Measurements from ENCODE around the gene INTS11.

INTS11 gene

DNA sequence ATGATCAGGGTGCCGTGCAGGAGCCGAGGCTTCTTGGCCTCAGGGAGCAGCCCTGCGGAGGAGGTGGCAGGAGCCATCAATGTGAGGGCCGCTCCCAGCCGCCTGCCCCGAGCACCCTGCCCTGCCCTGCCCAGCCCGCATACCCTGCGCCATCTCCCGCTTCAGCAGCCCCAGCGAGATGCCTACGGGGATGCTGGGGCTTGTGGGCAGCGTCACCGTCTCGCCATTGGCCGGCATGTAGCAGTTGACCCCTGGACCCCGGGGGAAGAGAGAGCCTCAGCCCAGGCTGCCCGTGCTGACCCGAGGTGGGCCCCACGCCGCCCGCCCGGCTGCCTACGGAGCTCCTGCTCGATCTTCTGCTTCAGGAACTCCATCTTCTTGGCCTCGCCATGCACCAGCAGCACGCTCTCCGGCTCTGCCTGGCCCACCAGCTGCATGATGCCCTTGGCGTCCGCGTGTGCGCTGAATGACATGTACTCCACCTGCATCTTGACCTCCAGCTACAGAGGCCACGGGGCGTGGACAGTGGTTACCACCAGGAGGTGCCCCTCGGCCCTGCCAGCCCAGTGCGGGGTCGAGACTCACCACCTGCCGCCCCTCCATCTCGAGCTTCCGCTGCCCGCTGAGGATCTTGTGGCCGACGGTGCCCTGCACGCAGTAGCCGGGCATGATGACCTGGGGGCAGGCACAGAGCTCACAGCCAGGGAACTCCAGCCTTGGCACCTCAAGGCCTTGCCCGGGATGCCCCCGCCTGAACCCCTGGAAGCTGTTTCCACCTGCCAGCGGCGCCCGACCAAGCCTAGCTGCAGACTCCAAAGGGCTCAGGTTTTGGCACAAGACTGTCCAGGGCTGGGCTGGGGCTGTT is 11.8 kb downstream of the INTS11 start:
- no peak for DNase-seq (ENCODE audit: low spot score)

DNA sequence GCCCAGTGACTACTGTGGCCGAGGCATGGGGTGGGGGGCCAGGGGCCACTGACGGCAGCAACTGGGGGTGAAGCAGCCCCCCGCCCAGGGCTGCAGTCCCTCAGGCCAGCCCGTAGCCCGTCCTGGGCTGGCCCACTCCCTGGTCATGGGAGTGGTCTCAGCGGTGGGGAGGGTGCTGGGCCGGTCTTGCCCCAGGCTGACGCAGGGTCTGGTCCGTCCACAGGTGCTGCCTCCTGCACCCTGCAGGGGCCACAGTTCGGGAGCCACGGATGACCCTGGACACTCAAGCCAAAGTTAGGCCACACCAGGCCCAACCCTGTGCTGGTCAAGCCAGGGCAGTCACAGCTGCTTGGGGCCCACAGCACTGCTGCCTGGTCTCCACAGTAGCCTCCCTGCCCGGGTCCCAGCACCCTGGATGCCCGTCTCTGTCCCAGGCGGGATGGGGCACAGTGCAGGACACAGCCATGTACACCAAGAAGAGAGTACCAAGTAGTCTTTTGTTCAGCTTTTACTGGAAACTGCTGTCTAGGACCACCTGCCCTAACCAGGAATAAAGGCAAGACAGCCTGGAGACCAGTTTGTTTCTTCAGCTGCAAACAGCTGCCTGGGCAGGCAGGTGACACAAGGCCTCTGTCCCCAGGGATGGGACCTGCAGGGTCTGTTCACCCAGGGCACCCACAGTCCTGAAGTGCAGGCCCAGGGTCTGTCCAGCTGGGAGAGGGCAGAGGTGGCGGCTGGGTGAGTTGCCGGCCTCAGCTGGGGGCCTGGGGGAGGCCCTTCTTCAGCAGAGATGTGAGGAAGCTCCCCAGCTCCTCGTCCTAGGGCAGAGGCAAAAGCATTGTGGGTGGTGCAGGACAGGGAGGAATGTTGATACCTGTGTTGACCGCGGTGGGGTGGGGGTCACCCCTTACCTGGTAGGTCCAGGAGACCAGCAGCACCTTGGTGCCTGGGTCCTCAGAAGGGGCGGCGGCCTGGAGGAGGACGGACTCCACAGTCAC is 13.1 kb downstream of the INTS11 start:
- DNase-seq (ENCODE audit: low spot score) = no peak

DNA sequence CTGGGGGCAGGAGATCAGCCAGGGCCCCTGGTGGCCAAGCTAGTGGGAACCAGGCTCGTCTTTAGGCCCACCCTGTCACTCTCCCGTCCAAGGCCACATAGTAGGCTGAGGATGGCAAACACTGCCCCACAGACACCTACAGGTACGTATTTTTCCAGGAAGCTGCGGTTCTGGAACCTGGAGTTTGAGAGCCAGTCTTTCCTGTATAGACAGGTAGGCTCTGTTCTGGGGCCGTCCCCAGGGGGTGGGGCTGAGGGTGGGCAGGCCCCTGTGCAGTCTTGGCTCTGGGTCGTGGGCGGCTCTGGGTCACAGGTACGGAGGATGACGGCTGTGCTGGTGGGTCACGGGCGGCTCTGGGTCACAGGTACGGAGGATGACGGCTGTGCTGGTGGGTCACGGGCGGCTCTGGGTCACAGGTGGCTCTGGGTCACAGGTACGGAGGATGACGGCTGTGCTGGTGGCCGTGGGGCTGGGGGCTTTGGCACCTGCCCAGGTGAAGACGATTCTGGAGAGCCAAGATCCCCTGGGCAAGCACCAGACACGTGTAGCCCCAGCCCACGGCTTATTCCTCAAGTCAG is 13.9 kb downstream of the INTS11 start:
- DNase-seq (ENCODE audit: low spot score) = no peak

DNA sequence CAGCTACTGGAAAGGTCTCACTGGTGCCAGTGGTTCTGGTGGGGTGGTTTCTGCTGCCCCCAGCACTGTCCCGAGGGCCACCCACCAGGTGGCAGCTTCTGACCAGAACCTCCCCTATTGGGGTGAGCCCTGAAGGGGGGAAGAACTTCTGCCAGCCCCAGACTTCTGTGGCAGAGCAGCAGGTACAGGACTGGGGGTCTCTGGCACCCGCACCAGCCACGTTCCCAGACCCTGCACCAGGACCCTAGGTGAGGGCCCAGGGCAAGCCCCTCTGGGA is 14.4 kb downstream of the INTS11 start:
- DNase-seq (ENCODE audit: low spot score) = no peak

DNA sequence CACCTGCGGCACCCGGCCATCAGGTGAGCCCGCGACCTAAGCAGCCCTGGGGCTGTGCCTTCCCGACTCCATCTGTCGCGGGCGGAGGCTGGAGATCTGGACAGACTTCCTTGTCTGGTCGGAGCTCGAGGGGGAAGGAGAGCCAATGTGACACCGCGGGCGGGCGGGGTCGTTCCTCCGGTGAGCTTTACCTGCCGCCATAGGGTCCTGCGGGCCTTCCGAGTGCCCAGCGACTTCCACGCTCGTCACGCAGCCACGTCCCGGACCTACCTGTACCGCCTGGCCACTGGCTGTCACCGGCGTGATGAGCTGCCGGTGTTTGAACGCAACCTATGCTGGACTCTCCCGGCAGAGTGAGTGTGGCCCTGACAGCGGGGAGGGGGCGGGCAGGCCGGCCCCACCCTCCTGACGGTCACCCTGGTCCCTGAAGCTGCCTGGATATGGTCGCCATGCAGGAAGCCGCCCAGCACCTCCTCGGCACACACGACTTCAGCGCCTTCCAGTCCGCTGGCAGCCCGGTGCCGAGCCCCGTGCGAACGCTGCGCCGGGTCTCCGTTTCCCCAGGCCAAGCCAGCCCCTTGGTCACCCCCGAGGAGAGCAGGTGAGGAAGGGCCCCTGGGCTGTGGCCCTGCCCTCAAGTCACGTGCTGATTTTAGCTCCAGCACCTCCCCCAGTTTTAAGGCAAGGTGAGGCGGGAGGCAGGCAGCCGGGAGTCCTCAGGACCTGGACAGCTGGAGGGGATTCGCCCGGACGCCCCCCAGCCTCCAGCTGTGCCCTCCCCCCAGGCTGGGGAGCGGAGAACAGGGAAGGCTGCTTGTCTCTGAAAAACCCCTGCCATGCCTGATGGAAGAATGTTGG is 15.0 kb downstream of the INTS11 start:
- DNase-seq (ENCODE audit: low spot score) = no peak

DNA sequence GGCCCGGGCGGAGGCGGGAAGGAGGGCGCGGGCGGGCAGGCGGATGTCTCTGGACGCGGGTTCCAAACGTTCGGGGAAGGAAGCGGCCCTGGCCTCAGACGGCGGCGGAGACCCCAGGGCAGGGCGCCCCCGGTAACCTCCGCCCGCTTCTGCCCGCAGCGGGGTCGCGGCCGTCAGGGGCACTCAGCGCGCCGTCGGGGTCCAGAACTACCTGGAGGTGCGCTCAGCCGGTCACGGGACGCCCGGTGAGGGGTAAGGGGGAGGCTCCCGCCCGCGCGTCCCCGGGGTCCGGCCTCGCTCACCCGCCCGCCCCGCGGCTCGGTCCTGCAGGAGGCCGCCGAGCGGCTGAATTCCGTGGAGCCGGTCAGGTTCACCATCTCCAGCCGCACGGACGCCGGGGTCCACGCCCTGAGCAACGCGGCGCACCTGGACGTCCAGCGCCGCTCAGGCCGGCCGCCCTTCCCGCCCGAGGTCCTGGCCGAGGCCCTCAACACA is 15.7 kb downstream of the INTS11 start:
- DNase-seq (ENCODE audit: low spot score) = no peak

DNA sequence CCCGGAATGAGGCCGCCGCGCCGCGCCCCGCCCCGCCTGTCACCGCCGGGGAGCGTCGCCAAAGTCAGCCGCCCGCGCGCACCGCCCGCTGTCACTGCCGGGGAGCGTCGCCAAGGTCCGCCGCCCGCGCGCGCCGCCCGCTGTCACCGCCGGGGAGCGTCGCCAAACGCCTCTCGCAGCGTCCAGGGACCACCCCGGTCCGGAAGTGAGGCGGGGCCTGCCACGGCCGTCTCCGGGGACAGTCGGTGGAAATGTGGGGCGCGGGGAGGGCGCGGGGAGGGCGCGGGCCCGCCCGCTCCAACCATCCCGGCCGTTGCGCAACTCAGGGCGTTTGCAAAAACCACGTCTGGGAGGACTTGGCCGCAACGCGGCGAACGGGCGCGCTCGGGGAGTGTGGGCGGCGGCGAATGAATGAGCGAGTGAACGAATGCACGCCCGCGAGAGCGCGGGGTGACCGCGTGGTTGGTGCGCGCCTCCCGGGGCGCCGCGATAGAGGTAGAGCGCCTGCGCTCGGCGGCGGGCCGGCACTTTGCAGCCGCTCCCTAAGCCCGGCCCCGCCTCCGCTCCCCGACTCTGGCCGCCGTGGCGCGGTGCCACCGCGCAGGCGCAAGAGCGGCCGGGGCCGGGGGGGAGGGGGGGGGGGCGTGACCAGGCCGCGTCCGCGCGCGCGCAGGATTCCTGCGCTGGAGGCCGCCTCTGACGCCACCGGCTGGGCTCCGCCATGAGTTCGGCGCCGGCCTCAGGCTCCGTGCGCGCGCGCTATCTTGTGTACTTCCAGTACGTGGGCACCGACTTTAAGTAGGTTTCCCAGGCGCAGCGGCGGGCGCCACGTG is 16.3 kb downstream of the INTS11 start, which contains the start of the genes ACAP3 and PUSL1:
TSS of gene ACAP3 (minus strand) at position 8 of the 833 bp plus-strand sequence. CDS start 115 bp downstream, outside the sequence.
TSS of gene PUSL1 (plus strand) at position 675 of the 833 bp plus-strand sequence. CDS start at position 722, 47 bp downstream.
- DNase-seq (ENCODE audit: low spot score) = peak; percentile 98

DNA sequence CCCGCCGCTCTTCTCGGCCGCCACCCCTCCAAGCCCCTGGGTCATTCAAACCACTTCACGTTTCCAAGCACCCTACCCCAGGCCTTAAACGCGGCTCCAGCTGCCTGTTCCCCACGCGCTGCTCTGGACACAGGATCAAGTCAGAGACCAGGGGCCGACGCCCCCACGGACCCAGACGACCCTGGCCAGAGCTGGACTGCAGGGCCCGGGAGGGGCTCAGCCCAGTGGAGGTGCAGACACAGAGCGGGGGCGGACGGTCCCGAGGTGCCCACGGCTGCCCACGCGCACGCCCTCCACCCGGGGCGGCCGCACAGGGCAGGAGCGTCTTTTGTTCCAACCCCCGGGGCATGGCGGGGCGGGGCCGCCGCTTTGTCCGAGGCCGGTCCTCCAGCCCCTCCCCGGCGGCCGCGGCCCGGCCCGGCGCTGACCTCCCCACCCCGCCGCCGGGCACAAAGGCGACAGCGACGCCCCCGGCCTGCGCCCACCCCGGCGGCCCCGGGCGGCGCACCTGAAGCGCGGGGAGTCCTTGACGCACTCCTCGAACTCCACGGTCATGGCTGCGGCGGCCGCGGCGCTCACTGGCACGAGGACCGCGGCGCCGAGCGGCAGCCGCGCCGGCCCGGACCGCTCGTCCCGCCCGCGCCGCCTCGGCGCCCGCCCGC is 17.1 kb downstream of the INTS11 start:
- peak; percentile 71 for DNase-seq (ENCODE audit: low spot score)

DNA sequence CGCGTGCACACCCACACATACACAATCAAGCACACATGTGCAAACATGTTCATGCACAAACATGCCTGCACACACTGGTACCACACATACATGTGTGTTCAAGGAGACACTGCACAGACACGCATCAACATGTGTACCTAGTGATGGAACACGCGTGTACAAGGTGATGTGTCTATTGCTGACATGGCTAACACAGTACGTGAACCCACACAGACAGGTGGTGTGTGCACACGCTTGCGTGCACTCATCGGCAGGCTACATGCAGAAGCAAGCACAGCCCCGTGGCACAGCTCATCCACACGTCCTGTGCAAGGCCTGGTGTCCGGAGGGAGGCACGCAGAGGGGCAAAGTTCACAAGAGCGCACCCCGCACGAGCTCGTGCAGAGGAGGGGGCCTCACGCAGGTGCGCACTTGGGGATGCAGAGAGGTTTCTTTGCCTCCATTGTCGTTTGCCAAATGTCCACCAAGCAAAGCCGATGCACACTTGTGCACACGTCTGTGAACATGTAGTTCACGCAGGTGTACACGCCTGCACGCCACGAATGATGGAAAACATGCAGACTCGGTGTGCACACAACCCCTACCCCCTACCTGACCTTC is 17.7 kb downstream of the INTS11 start:
- DNase-seq (ENCODE audit: low spot score) = no peak

DNA sequence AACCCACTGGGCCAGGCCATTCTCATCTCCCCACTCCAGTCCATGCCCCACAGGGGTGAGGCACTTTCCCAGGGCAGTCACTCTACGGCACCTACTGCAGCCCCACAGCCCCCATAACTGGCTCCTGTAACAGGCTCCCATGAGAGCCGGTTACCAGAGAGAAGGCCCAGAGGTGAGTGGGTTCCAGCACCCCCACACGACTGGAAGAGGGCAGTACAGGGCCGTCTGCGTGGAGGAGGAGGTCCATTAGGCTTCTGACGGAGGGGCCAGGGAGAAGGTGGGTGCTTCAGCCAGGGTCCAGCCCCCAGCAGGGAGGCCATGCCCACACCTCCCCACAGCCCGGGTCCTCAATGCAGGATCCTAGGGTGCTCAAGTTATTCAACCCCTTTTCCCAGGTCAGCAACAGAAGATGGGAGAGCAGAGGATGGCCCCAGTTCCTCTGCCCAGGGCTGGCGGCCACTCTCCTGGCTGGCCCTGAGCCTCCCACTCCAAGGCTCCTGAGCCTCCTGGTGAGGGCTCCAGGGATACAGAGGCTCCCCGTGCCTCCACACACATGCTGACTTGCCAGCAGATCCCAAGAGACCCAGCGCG is 18.3 kb downstream of the INTS11 start:
- DNase-seq (ENCODE audit: low spot score) = no peak

DNA sequence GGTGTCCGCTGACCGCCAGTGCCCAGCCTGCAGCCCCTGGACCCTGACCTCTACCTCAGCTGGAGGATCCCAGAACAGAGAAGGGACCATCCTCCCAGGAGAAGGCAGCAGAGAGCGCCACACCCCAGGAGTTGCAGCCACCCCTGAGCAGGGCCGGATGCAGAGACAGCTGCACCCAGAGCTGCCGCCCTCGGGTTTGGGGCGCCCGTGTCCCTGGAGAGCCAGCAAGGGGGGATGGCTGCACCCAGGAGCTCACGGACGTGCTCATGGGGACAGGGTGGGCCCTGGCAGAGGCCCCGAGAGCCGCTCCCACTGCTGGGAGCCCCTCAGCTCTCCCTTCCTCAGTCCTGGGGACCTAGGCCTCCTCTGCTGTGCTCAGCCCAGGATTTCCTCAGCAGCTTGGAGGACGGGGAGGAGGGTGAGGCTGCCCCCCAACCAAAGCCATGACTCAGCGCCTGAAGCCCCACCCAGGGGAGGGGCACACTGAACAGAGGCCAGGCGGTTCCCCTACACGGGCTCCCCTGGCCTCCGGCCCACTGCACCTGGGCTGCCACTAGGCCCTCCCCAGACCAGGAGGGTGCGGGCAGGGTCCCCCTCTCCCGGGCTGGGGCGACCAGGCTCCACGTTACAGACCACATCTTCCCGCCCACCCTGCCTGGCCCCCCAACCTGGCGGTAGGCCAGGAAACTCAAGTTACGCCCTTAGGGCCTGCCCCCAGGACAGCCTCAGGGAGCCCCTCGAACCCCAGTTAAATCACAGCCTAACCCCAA is 19.0 kb downstream of the INTS11 start:
- no peak for DNase-seq (ENCODE audit: low spot score)

DNA sequence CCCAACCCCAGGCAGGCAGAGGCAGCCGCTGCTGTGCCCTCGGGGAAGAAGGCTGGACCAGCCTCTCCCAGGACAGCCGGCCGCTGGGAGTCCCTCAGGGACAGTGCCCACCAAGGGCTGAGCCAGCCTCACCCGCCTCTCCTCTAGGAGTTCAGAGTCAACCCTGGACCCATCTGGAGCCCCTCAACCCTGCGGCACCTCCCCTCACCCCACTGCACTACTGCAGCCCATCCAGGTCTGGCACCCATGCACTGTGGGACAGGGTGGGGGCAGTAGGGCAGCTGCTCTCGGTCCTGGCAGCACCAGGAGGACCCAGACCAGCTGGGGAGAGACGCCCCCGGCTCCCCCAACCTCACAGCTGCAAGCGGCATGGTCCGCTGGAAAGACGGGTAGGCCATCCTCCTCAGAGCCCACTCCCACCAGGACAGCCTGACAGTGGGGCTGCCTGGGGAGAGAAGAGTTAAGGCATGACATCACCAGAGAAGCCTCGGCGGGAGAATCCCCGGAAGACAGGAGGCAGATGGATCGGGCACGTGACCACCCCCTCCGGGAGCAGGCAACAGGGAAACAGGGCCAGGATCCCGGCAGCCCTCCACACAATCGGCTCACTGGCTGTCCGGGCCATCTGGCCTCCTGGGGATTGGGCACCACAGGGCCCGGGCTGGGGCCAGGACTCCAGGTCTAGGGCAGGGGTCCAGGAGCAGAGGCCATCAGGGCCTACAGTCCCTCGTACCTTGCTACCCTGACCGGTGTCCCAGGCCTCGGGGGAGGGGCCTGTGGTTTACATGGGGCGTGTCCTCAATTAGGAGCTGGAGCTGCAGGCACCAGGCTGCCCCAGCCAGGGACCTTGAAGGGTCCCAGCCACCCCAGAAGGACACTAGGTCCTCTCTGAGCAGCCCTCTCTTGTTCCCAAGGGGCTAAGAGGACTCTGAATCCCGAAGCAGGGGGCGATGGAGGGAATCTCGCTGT is 19.8 kb downstream of the INTS11 start:
- no peak for DNase-seq (ENCODE audit: low spot score)

DNA sequence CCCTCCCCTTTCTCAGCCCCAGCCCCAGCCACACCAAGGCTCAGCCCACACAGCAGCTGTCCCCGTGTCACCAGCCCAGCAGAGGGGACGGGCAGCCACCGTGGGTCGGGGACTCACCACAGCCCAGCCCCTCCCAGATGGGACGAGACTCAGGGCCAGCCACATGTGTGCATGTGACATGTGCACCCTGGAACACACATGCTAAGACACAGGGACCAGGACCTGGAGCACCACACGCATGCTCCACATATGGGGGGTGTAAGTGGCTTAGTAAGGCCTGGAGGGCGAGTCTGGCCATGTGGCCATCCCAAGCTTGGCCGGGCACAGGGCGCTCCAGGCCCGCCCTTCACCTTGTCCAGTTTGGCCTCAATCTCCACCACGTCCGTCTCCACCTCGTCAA is 20.7 kb downstream of the INTS11 start:
- no peak for DNase-seq (ENCODE audit: low spot score)

DNA sequence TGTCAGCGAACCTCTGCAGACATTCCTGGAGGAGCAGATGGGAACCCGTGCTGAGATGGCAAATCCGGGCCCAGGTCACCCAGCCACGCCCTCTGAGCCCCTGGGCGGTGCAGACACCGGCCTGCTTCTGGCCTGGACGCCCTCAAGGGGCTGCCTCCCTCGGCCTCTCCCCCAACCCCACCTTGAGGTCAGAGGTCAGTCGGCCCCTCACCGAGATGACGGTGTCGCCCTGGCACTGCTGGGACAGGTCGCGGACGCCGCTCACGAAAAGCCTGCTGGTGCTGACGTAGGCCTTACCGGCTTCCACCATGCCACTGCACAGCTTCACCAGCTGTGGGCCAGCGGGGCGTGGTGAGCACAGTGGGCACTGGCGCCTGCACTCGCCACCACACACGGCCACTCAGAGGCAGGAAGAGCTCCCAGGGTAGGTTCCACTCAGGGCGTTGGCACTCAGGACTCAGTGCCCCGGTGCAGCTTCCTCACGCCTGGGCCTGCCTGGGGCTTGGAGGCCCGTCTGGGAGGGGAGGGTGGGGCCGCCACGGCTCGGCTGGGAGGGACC is 21.4 kb downstream of the INTS11 start:
- DNase-seq (ENCODE audit: low spot score) = no peak

DNA sequence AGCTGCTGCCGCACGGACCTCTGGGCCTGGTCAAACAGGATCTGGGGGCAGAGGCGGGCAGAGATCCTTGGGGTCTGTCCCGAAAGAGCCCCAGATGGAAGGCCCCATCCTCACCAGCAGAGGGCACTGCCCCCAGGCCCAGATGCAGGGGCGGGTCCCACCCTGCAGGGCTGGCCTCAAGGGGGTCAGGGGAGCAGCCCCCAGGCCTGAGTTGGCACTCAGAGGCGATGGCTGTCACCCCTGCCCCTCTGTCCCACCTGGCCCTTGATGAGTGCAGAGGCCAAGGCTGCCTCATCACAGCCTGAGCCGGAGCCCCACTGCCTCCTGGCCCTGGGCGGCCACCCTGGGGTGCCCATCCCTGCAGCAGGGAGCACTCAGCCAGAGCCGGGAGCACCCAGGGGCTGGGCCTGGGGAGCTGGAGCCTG is 22.4 kb downstream of the INTS11 start:
- peak; percentile 74 for DNase-seq (ENCODE audit: low spot score)

DNA sequence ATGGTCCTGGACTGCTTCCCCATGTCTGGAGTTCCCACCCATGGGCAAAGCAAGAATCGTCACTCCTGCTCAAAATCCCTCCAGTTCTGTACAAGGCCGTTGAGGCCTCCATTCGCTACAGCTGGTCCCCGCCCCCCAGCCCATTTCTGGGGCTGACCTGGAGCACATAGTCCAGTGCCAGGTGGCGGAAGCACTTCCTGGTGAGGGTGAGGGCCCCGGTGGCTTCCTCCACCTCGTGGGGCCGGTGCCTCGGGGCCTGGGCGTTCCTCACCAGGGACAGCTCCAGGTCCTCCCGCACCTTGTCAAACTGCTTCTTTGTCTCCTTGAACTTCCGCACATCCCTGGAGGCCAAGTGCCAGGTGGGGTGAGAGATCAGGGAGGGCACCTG is 24.1 kb downstream of the INTS11 start:
- no peak for DNase-seq (ENCODE audit: low spot score)

Data from HuH-7.5 (cell line).